ENCODE measurements around the gene PLCG1. TPM values are rescaled to one million over a fixed set of nuclear protein-coding genes. Genes with fewer than 3 reads are reported as not detected.

Gene PLCG1
- total and polyA plus RNA-seq, 9 of the 15 experiments (the other 6 are each of a cell fraction or from before 2014, with no cell fraction given), result 1.7 to 67.0 (median 34.8) TPM

DNA sequence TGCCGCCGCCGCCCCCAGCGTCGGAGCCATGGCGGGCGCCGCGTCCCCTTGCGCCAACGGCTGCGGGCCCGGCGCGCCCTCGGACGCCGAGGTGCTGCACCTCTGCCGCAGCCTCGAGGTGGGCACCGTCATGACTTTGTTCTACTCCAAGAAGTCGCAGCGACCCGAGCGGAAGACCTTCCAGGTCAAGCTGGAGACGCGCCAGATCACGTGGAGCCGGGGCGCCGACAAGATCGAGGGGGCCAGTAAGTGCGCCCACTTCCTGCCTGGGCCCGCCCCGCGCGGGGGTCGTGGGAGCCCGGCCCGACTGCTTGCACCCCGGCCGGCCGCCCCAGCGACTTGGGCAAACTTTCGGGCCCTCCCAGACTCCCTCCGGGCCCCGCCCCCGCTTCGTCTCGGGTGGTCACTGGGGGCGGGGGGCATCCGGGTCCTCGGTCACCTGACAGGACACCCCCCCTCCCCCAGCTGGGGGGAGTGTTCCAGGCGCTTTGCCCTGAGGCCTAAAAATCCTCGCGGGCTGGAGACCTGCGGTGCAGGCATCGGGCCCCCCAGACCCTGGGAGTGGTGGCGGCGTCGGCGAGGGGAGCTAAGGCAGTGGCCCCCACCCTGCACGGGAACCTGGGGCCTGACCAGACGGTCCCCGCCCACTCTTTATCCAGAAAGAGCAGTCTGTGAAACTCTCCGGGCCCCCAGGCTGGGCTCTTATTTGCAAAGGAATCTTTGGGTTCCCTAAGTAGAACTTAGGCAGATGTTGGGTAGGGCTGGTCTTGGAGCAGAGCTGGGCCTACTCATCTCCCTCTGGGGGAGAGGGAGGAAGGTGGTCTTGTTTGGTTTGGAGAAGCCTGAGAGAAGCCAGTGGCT is 501 bp downstream of the PLCG1 start (continued):
- peak; percentile 45; the same call in 1 of the 2 replicates for TF ChIP-seq ZBTB40 (IDR thresholded peaks at IDR 0.05)
- TF ChIP-seq ZBTB40 (CRISPR knock-in tag; IDR thresholded peaks at IDR 0.05), result no peak
- TF ChIP-seq ZNF77 (CRISPR knock-in tag; IDR thresholded peaks at IDR 0.05), result no peak
- TF ChIP-seq PHB2 (IDR thresholded peaks at IDR 0.05; ENCODE audit: low read depth), result no peak
- TF ChIP-seq ZBED1 (IDR thresholded peaks at IDR 0.05), result no peak
- no peak for TF ChIP-seq SAFB2 (IDR thresholded peaks at IDR 0.05; ENCODE audit: borderline replicate concordance, low read depth, low read length, severe bottlenecking)
- TF ChIP-seq, protein P1, sequence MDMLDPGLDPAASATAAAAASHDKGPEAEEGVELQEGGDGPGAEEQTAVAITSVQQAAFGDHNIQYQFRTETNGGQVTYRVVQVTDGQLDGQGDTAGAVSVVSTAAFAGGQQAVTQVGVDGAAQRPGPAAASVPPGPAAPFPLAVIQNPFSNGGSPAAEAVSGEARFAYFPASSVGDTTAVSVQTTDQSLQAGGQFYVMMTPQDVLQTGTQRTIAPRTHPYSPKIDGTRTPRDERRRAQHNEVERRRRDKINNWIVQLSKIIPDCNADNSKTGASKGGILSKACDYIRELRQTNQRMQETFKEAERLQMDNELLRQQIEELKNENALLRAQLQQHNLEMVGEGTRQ (CRISPR knock-in tag; IDR thresholded peaks at IDR 0.05), result peak; percentile 84
- TF ChIP-seq TFAM (CRISPR knock-in tag; conservative IDR thresholded peaks at IDR 0.05), result no peak
- no peak for TF ChIP-seq TEAD4 (IDR thresholded peaks at IDR 0.05; ENCODE audit: low read length)
- TF ChIP-seq TEAD4 (CRISPR knock-in tag; IDR thresholded peaks at IDR 0.05; ENCODE audit: borderline replicate concordance), result no peak
